Mammary epithelial cell (primary cell): ENCODE results near the gene SLC1A2.

Source experiments
- CTCF ChIP-seq, 2 donors: IDR thresholded peaks in 1 of 2; conservative IDR thresholded peaks in 1 of 2; 2 replicates each; pipeline ENCODE4 v1.5.1; 2011 to 2012; ENCODE audit warnings: inconsistent platforms in 2 of 2, low read length in 2 of 2, mild to moderate bottlenecking in 2 of 2, control low read depth in 1 of 2, low read depth in 1 of 2; ENCODE audit not compliant: insufficient read depth in 1 of 2; ENCODE audit errors: extremely low read depth in 1 of 2
- EZH2 ChIP-seq: IDR thresholded peaks from 2 replicates; pipeline ENCODE4 v1.6.1; 2012; ENCODE audit warnings: low read length, inconsistent platforms, borderline replicate concordance

GRCh38 chr11:35260342-35260985 lies 158.9 kb downstream of the SLC1A2 start:
- TF ChIP-seq CTCF (conservative IDR thresholded peaks at IDR 0.05 in 1 of 2, IDR thresholded peaks at IDR 0.05 in 1 of 2; ENCODE audit: extremely low read depth in 1 of 2, insufficient read depth in 1 of 2, low read depth in 1 of 2, low read length in 2 of 2) (no peak), EZH2 (no peak)
